ENCODE data around the gene ACOX1.

- peak; percentile 90 for TF ChIP-seq SP1 (IDR thresholded peaks at IDR 0.05)
- TF ChIP-seq, protein P1, sequence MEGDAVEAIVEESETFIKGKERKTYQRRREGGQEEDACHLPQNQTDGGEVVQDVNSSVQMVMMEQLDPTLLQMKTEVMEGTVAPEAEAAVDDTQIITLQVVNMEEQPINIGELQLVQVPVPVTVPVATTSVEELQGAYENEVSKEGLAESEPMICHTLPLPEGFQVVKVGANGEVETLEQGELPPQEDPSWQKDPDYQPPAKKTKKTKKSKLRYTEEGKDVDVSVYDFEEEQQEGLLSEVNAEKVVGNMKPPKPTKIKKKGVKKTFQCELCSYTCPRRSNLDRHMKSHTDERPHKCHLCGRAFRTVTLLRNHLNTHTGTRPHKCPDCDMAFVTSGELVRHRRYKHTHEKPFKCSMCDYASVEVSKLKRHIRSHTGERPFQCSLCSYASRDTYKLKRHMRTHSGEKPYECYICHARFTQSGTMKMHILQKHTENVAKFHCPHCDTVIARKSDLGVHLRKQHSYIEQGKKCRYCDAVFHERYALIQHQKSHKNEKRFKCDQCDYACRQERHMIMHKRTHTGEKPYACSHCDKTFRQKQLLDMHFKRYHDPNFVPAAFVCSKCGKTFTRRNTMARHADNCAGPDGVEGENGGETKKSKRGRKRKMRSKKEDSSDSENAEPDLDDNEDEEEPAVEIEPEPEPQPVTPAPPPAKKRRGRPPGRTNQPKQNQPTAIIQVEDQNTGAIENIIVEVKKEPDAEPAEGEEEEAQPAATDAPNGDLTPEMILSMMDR (IDR thresholded peaks at IDR 0.05; ENCODE audit: low read depth, low read length, missing input control), result no peak
- TF ChIP-seq REST (IDR thresholded peaks at IDR 0.05), result no peak
Observed at GRCh38 chr17:75922173-75922961, 56.6 kb downstream of the ACOX1 start.
